HUDEP-2 (cell line): ENCODE measurements around the gene SMPDL3A.

ENCODE experiments used
- DNase-seq, 76 experiments: peaks; one replicate each; lab custom pipeline; 2025; ENCODE audit not compliant: unreplicated experiment in 76 of 76; lab: John Stamatoyannopoulos, UW

Gene SMPDL3A

GRCh38 chr6:122800906-122801305, 11.8 kb downstream of the SMPDL3A start:
- DNase-seq: no peak

GRCh38 chr6:122801397-122801796, 12.3 kb downstream of the SMPDL3A start:
- no peak for DNase-seq

- DNase-seq: no peak
Measured at GRCh38 chr6:122803171-122803661, 14.2 kb downstream of the SMPDL3A start.

GRCh38 chr6:122804962-122805485, 16.0 kb downstream of the SMPDL3A start:
- DNase-seq: no peak

GRCh38 chr6:122806291-122806690, 17.2 kb downstream of the SMPDL3A start:
- DNase-seq: no peak

- no peak for DNase-seq
Measured at GRCh38 chr6:122808121-122808885, 19.2 kb downstream of the SMPDL3A start.

- no peak for DNase-seq
Measured at GRCh38 chr6:122809001-122809400, 19.9 kb downstream of the SMPDL3A start.

- DNase-seq: no peak
Measured at GRCh38 chr6:122809691-122810090, 20.6 kb downstream of the SMPDL3A start.

GRCh38 chr6:122810189-122810588, 21.1 kb downstream of the SMPDL3A start:
- DNase-seq: no peak

- peak in 1 of 76 experiments; percentile 1 for DNase-seq
Measured at GRCh38 chr6:122817358-122817757, 28.3 kb downstream of the SMPDL3A start.

- no peak for DNase-seq
Measured at GRCh38 chr6:122817766-122818165, 28.7 kb downstream of the SMPDL3A start.

- DNase-seq: no peak
Measured at GRCh38 chr6:122818866-122819265, 29.8 kb downstream of the SMPDL3A start.

- DNase-seq: no peak
Measured at GRCh38 chr6:122821095-122821494, 32.0 kb downstream of the SMPDL3A start.

GRCh38 chr6:122825163-122825562, 36.1 kb downstream of the SMPDL3A start:
- DNase-seq: no peak

GRCh38 chr6:122829456-122829855, 40.4 kb downstream of the SMPDL3A start:
- DNase-seq: no peak

GRCh38 chr6:122831511-122831910, 42.5 kb downstream of the SMPDL3A start:
- DNase-seq: no peak

GRCh38 chr6:122832459-122832858, 43.4 kb downstream of the SMPDL3A start:
- no peak for DNase-seq

- no peak for DNase-seq
Measured at GRCh38 chr6:122833021-122833491, 44.0 kb downstream of the SMPDL3A start.

GRCh38 chr6:122838060-122838780, 49.2 kb downstream of the SMPDL3A start:
- DNase-seq: no peak

GRCh38 chr6:122839472-122839871, 50.4 kb downstream of the SMPDL3A start:
- peak in 44 of 76 experiments; percentile 1 to 77 (median 29) for DNase-seq

GRCh38 chr6:122839906-122840305, 50.8 kb downstream of the SMPDL3A start:
- no peak for DNase-seq
